NCI-H69 (cell line): ENCODE data around the gene CCDC28B.

Experiments used
- DNase-seq: peaks from one replicate; lab custom pipeline; 2025; lab: John Stamatoyannopoulos, UW

The CCDC28B gene

GRCh38 chr1:32221980-32222755, 21.8 kb downstream of the CCDC28B start, which contains the start of the genes EIF3I and TMEM234:
EIF3I (plus strand) TSS chr1:32222407; CDS start chr1:32222442, 35 bp downstream.
TMEM234 (minus strand) TSS chr1:32222353; CDS start chr1:32222322, 31 bp downstream.
- peak; percentile 91 for DNase-seq

- no peak for DNase-seq
Measured at GRCh38 chr1:32223683-32224082, 23.3 kb downstream of the CCDC28B start.

GRCh38 chr1:32224285-32224684, 23.9 kb downstream of the CCDC28B start:
- DNase-seq, result no peak

- no peak for DNase-seq
Measured at GRCh38 chr1:32228771-32229170, 28.4 kb downstream of the CCDC28B start.

GRCh38 chr1:32231843-32232432, 31.5 kb downstream of the CCDC28B start:
- no peak for DNase-seq

GRCh38 chr1:32232558-32233304, 32.3 kb downstream of the CCDC28B start:
- peak; percentile 13 for DNase-seq

GRCh38 chr1:32234792-32235191, 34.4 kb downstream of the CCDC28B start:
- no peak for DNase-seq

- DNase-seq, result peak; percentile 70
Measured at GRCh38 chr1:32239337-32239736, 38.9 kb downstream of the CCDC28B start.

GRCh38 chr1:32239790-32240139, 39.4 kb downstream of the CCDC28B start:
- peak; percentile 68 for DNase-seq

- DNase-seq, result peak; percentile 77
Measured at GRCh38 chr1:32240140-32240951, 40.0 kb downstream of the CCDC28B start.

GRCh38 chr1:32241001-32241763, 40.8 kb downstream of the CCDC28B start:
- DNase-seq, result peak; percentile 58

GRCh38 chr1:32242341-32242851, 42.0 kb downstream of the CCDC28B start:
- peak; percentile 31 for DNase-seq

GRCh38 chr1:32246888-32247273, 46.5 kb downstream of the CCDC28B start, which contains the start of gene FAM167B:
FAM167B (plus strand) TSS chr1:32247222; CDS start chr1:32247422, 200 bp downstream.
- no peak for DNase-seq

GRCh38 chr1:32247452-32247851, 47.1 kb downstream of the CCDC28B start:
- DNase-seq, result no peak

- DNase-seq, result peak; percentile 78
Measured at GRCh38 chr1:32247983-32248889, 47.8 kb downstream of the CCDC28B start.

- peak; percentile 8 for DNase-seq
Measured at GRCh38 chr1:32249831-32250525, 49.6 kb downstream of the CCDC28B start.

GRCh38 chr1:32250893-32251716, 50.7 kb downstream of the CCDC28B start, which contains the start of gene LCK:
LCK (plus strand) TSS chr1:32251265; CDS start chr1:32274330, 23,065 bp downstream.
- no peak for DNase-seq
